GM19438 (cell line): ENCODE data around the gene GLS.
"Not testable (repeated sequence)": the region's sequence is repeated elsewhere in the genome, so short reads cannot be mapped to it uniquely, and the experiment has no call there.

Source experiments
- ATAC-seq: cut with Tn5 transposase; IDR thresholded peaks from one replicate; pipeline ENCODE4 v1.9.1; 2021; ENCODE audit warnings: low read depth; ENCODE audit not compliant: unreplicated experiment

GLS gene

GRCh38 chr2:190855245-190855644 is 25.4 kb upstream of the GLS start:
- ATAC-seq = no peak

GRCh38 chr2:190856985-190857384 is 23.6 kb upstream of the GLS start:
- ATAC-seq = no peak

GRCh38 chr2:190858817-190859216 is 21.8 kb upstream of the GLS start:
- no peak for ATAC-seq

- no peak for ATAC-seq
These were observed 21.0 kb upstream of the GLS start for GRCh38 chr2:190859347-190860297.

GRCh38 chr2:190860985-190861680 is 19.5 kb upstream of the GLS start:
- ATAC-seq = no peak

GRCh38 chr2:190862128-190862527 is 18.5 kb upstream of the GLS start:
- ATAC-seq = not testable (repeated sequence)

GRCh38 chr2:190862571-190862991 is 18.0 kb upstream of the GLS start:
- no peak for ATAC-seq

GRCh38 chr2:190863946-190864345 is 16.7 kb upstream of the GLS start:
- no peak for ATAC-seq

- no peak for ATAC-seq
These were observed 16.2 kb upstream of the GLS start for GRCh38 chr2:190864375-190864774.

GRCh38 chr2:190867212-190867611 is 13.4 kb upstream of the GLS start:
- no peak for ATAC-seq

GRCh38 chr2:190867832-190868231 is 12.8 kb upstream of the GLS start:
- ATAC-seq = no peak

GRCh38 chr2:190869721-190870120 is 10.9 kb upstream of the GLS start:
- ATAC-seq = no peak

GRCh38 chr2:190873451-190873850 is 7.2 kb upstream of the GLS start:
- not testable (repeated sequence) for ATAC-seq

GRCh38 chr2:190875891-190876290 is 4.7 kb upstream of the GLS start:
- no peak for ATAC-seq

- no peak for ATAC-seq
These were observed 4.0 kb upstream of the GLS start for GRCh38 chr2:190876631-190877030.

GRCh38 chr2:190877436-190877835 is 3.2 kb upstream of the GLS start:
- ATAC-seq = no peak

- no peak for ATAC-seq
These were observed 895 bp upstream of the GLS start for GRCh38 chr2:190879474-190880377.

GRCh38 chr2:190881084-190881597 is 520 bp downstream of the GLS start:
- peak; percentile 1 for ATAC-seq

- ATAC-seq = peak; percentile 58
These were observed 1.2 kb downstream of the GLS start for GRCh38 chr2:190881598-190882410.

- no peak for ATAC-seq
These were observed 1.8 kb downstream of the GLS start for GRCh38 chr2:190882411-190882766.
